22Rv1 (cell line): ENCODE data around the gene LIPG.

Source experiments
- CTCF ChIP-seq: fragments of 450-650 bp; IDR thresholded peaks from 2 replicates; pipeline ENCODE4 v1.5.1; 2017; ENCODE audit warnings: mild to moderate bottlenecking
- ZFX ChIP-seq: fragments of 450-650 bp; IDR thresholded peaks from 2 replicates; pipeline ENCODE4 v1.6.1; 2017; ENCODE audit warnings: antibody characterized with exemption, borderline replicate concordance

GRCh38 chr18:49647496-49648168, 85.8 kb downstream of the LIPG start:
- TF ChIP-seq CTCF = no peak
- TF ChIP-seq ZFX = no peak
